MM.1S (cell line): ENCODE measurements around the gene KCNT1.

Experiments
- CTCF ChIP-seq: fragments of 300-600 bp; sonication (generic); IDR thresholded peaks from 2 replicates; pipeline ENCODE4 v1.5.1; 2016; ENCODE audit warnings: antibody characterized with exemption, low read length, mixed read lengths
- EZH2 ChIP-seq: fragments of 300-600 bp; sonication (generic); optimal IDR thresholded peaks from 2 replicates; pipeline ENCODE3; 2017; ENCODE audit warnings: low read depth, mild to moderate bottlenecking, antibody characterized with exemption, low read length, mixed read lengths

GRCh38 chr9:135704483-135704882 is 2.5 kb downstream of the KCNT1 start:
- no peak for TF ChIP-seq CTCF
- no peak for TF ChIP-seq EZH2
